Measurements from ENCODE around the gene TEK.

The TEK gene

GRCh38 chr9:27126670-27127069 is 17.6 kb downstream of the TEK start:
- Histone ChIP-seq H3K4me2 (ENCODE audit: low read length) (no peak overlapping the region), H3K36me3 (ENCODE audit: control insufficient read depth, insufficient read depth, low read length) (no peaks in the 10 kb centered on the region), H3K27ac (no peak overlapping the region), H3K9ac (no peak overlapping the region), H3K4me1 (no peaks in the 10 kb centered on the region), H3K79me2 (no peaks in the 10 kb centered on the region), H3K9me3 (ENCODE audit: control insufficient read depth, low read length) (no peaks in the 10 kb centered on the region), H3K4me3 (ENCODE audit: low read depth, low read length) (no peak overlapping the region), H2AFZ (no peak overlapping the region), H3K27me3 (ENCODE audit: control insufficient read depth, insufficient read depth, low read length) (no peaks in the 10 kb centered on the region)
- no peak for TF ChIP-seq CTCF (IDR thresholded peaks at IDR 0.05)

GRCh38 chr9:27129221-27129620 is 20.2 kb downstream of the TEK start:
- Histone ChIP-seq H2AFZ (no peak overlapping the region), H3K9ac (no peak overlapping the region), H3K4me2 (ENCODE audit: low read length) (no peak overlapping the region), H3K27me3 (ENCODE audit: control insufficient read depth, insufficient read depth, low read length) (no peaks in the 10 kb centered on the region), H3K36me3 (ENCODE audit: control insufficient read depth, insufficient read depth, low read length) (no peaks in the 10 kb centered on the region), H3K4me1 (no peaks in the 10 kb centered on the region), H3K79me2 (no peaks in the 10 kb centered on the region), H3K4me3 (ENCODE audit: low read depth, low read length) (no peak overlapping the region), H3K27ac (no peak overlapping the region), H3K9me3 (ENCODE audit: control insufficient read depth, low read length) (no peaks in the 10 kb centered on the region)
- no peak for TF ChIP-seq CTCF (IDR thresholded peaks at IDR 0.05)

GRCh38 chr9:27131731-27132130 is 22.7 kb downstream of the TEK start:
- no peak overlapping the region for H3K4me2 ChIP-seq (ENCODE audit: low read length)
- H3K4me1 ChIP-seq, result no peaks in the 10 kb centered on the region
- H3K4me3 ChIP-seq (ENCODE audit: low read depth, low read length), result no peak overlapping the region
- H2AFZ ChIP-seq, result no peak overlapping the region
- no peak overlapping the region for H3K27ac ChIP-seq
- H3K27me3 ChIP-seq (ENCODE audit: control insufficient read depth, insufficient read depth, low read length), result no peaks in the 10 kb centered on the region
- H3K79me2 ChIP-seq, result no peaks in the 10 kb centered on the region
- H3K36me3 ChIP-seq (ENCODE audit: control insufficient read depth, insufficient read depth, low read length), result no peaks in the 10 kb centered on the region
- H3K9ac ChIP-seq, result no peak overlapping the region
- TF ChIP-seq CTCF (IDR thresholded peaks at IDR 0.05), result no peak
- no peaks in the 10 kb centered on the region for H3K9me3 ChIP-seq (ENCODE audit: control insufficient read depth, low read length)

- Histone ChIP-seq H3K36me3 (ENCODE audit: control insufficient read depth, insufficient read depth, low read length) (no peaks in the 10 kb centered on the region), H3K4me3 (ENCODE audit: low read depth, low read length) (no peak overlapping the region), H3K27me3 (ENCODE audit: control insufficient read depth, insufficient read depth, low read length) (no peaks in the 10 kb centered on the region), H3K27ac (no peak overlapping the region), H3K9me3 (ENCODE audit: control insufficient read depth, low read length) (no peaks in the 10 kb centered on the region), H2AFZ (no peak overlapping the region), H3K79me2 (no peaks in the 10 kb centered on the region), H3K4me1 (no peaks in the 10 kb centered on the region), H3K9ac (no peak overlapping the region), H3K4me2 (ENCODE audit: low read length) (no peak overlapping the region)
- TF ChIP-seq CTCF (IDR thresholded peaks at IDR 0.05), result no peak
These were observed 24.8 kb downstream of the TEK start for GRCh38 chr9:27133817-27134216.

- Histone ChIP-seq H3K27ac (no peak overlapping the region), H3K27me3 (ENCODE audit: control insufficient read depth, insufficient read depth, low read length) (no peaks in the 10 kb centered on the region), H3K9ac (no peak overlapping the region), H3K4me1 (no peaks in the 10 kb centered on the region), H3K4me3 (ENCODE audit: low read depth, low read length) (no peak overlapping the region), H3K36me3 (ENCODE audit: control insufficient read depth, insufficient read depth, low read length) (no peaks in the 10 kb centered on the region), H3K79me2 (no peaks in the 10 kb centered on the region), H2AFZ (no peak overlapping the region), H3K9me3 (ENCODE audit: control insufficient read depth, low read length) (no peaks in the 10 kb centered on the region), H3K4me2 (ENCODE audit: low read length) (no peak overlapping the region)
- no peak for TF ChIP-seq CTCF (IDR thresholded peaks at IDR 0.05)
These were observed 33.4 kb downstream of the TEK start for GRCh38 chr9:27142299-27142930.
